Type B pancreatic cell (in vitro differentiated cells): ENCODE measurements around the gene FLNB. TPM values are rescaled to one million over a fixed set of nuclear protein-coding genes. Genes with fewer than 3 reads are reported as not detected.

Source experiments
- DNase-seq: peaks from one replicate; pipeline ENCODE4 v3.0.0; 2021; ENCODE audit warnings: mixed read lengths; ENCODE audit not compliant: unreplicated experiment; ENCODE audit errors: extremely low spot score
- H3K27ac Mint-ChIP-seq: 2 replicates; pipeline ENCODE4 v1.8.0; 2021; ENCODE audit warnings: mild to moderate bottlenecking, mixed read lengths
- H3K27me3 Mint-ChIP-seq: 2 replicates; pipeline ENCODE4 v1.8.0; 2021; ENCODE audit warnings: mixed read lengths
- H3K36me3 Mint-ChIP-seq: 2 replicates; pipeline ENCODE4 v1.8.0; 2021; ENCODE audit warnings: mixed read lengths
- H3K4me1 Mint-ChIP-seq: one replicate; pipeline ENCODE4 v1.8.0; 2021; ENCODE audit warnings: mixed read lengths; ENCODE audit not compliant: unreplicated experiment
- H3K4me3 Mint-ChIP-seq: 2 replicates; pipeline ENCODE4 v1.8.0; 2021; ENCODE audit warnings: mild to moderate bottlenecking, mixed read lengths
- H3K9me3 Mint-ChIP-seq: 2 replicates; pipeline ENCODE4 v1.8.0; 2021; ENCODE audit warnings: mixed read lengths
- total RNA-seq: library from RNA; stranded (reverse); gene quantifications from 2 replicates; pipeline ENCODE4 v1.2.1, GENCODE V29; 2021; ENCODE audit warnings: low replicate concordance
- TF ChIP-seq, protein P1 (sequence below): fragments of 200-600 bp; sonication (generic); conservative IDR thresholded peaks from 2 replicates; pipeline ENCODE4 v1.5.0; 2021; ENCODE audit warnings: antibody characterized with exemption, mild to moderate bottlenecking

FLNB gene
- total RNA-seq, 1 donor from 2014 or later = 204 TPM

DNA sequence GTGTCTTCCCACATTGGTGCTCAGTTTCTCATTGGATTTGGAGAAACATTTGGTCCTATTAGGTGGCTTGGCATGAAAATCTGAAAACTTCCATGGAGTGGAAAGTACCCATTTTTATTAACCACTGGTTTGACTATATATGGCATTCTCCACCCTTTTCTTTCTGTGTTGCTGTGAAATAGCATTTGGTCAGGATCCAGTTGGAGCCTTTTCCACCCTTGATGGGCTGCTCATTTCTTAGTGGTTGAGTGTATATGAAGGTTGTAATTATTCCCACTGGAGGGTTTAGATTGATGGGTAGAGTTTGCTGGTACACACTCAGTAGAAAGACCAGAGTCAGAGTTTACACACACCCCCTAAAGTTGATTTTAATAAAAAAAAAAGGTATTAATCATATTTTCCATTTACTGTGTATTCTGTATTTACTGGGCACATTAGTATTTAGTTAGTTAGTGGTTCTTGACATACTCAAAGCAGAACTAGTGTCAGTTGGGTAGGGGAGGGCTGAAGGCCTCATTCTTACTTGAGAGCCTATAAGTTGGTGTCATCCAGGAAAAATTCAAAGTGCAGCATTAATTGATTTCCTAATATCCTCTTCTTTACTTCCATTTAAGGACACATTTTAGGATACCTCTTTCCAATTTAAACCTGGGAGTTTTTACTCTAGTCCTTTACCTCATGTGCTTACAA is 69.5 kb downstream of the FLNB start:
- DNase-seq = no peak
- Mint-ChIP-seq H3K27ac (no peak overlapping the region), H3K4me3 (no peak overlapping the region), H3K4me1 (peaks cover 32% of the 10 kb centered on the region), H3K27me3 (no peaks in the 10 kb centered on the region), H3K9me3 (no peaks in the 10 kb centered on the region), H3K36me3 (peaks cover 39% of the 10 kb centered on the region)
- TF ChIP-seq, protein P1, sequence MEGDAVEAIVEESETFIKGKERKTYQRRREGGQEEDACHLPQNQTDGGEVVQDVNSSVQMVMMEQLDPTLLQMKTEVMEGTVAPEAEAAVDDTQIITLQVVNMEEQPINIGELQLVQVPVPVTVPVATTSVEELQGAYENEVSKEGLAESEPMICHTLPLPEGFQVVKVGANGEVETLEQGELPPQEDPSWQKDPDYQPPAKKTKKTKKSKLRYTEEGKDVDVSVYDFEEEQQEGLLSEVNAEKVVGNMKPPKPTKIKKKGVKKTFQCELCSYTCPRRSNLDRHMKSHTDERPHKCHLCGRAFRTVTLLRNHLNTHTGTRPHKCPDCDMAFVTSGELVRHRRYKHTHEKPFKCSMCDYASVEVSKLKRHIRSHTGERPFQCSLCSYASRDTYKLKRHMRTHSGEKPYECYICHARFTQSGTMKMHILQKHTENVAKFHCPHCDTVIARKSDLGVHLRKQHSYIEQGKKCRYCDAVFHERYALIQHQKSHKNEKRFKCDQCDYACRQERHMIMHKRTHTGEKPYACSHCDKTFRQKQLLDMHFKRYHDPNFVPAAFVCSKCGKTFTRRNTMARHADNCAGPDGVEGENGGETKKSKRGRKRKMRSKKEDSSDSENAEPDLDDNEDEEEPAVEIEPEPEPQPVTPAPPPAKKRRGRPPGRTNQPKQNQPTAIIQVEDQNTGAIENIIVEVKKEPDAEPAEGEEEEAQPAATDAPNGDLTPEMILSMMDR = no peak

DNA sequence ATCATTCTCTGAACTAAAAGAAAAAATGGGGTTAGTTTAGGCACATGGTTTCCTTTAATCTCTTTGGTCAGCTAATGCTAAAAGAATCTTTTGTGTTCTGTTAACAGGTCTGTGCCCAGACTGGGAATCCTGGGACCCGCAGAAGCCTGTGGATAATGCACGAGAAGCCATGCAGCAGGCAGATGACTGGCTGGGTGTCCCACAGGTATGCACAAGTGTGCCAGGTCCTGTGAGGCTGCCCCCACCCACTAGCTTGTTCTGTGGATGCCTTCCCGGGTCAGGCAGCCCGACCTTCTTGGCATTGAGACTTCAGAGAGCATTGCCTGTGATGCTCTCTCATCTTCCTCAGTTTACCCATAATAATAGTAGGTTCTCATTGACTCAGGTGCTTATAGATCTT is 70.4 kb downstream of the FLNB start:
- Mint-ChIP-seq H3K27ac (no peak overlapping the region), H3K4me3 (no peak overlapping the region), H3K27me3 (no peaks in the 10 kb centered on the region), H3K9me3 (no peaks in the 10 kb centered on the region), H3K4me1 (peaks cover 28% of the 10 kb centered on the region), H3K36me3 (peaks cover 41% of the 10 kb centered on the region)
- TF ChIP-seq, protein P1 = no peak
- no peak for DNase-seq

DNA sequence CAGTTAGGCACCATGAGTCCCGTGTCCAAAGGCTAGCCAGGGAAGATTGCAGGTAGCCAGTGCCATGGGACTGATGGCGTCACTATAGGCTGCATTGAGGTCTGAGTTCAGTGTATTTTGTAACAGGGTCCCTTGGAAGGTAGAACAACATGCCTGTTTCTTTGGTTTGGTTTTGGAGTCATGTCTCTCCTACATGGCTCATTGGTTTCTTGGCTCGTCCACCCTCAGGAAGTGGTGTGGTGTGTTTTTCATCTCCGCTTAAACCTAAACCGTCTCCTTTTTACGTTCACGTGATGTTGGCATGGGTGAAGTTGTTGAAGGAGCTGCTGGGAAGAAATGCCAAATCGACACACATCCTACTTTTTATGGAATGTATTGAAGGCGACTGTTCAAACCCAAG is 71.6 kb downstream of the FLNB start:
- Mint-ChIP-seq H3K4me1 (peaks cover 27% of the 10 kb centered on the region), H3K4me3 (no peak overlapping the region), H3K36me3 (peaks cover 48% of the 10 kb centered on the region), H3K27me3 (no peaks in the 10 kb centered on the region), H3K9me3 (no peaks in the 10 kb centered on the region), H3K27ac (peak overlapping the region; percentile 39)
- TF ChIP-seq, protein P1 = no peak
- no peak for DNase-seq

DNA sequence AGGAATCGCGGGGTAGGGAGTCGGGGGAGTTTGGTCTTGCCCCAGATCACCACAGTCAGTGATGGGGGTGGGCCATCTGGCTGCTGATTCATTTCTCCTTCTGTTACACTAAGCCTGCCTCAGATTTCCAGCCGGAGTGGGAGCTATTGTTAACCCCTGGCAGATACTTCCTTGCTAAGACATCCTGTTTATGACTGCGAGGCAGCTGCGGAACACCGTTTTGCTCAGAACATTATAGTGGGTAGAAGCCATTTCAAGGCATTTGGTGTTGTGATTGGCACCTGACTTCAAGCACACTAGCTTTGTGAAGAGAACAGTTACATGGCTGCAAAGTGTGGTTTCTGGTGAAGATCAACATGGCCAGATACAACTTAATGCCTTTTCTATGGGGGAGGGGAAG is 73.8 kb downstream of the FLNB start:
- Mint-ChIP-seq H3K4me3 (no peak overlapping the region), H3K4me1 (peaks cover 23% of the 10 kb centered on the region), H3K36me3 (peaks cover 52% of the 10 kb centered on the region), H3K27me3 (no peaks in the 10 kb centered on the region), H3K27ac (peak overlapping the region; percentile 30), H3K9me3 (no peaks in the 10 kb centered on the region)
- DNase-seq = no peak
- TF ChIP-seq, protein P1 = no peak

DNA sequence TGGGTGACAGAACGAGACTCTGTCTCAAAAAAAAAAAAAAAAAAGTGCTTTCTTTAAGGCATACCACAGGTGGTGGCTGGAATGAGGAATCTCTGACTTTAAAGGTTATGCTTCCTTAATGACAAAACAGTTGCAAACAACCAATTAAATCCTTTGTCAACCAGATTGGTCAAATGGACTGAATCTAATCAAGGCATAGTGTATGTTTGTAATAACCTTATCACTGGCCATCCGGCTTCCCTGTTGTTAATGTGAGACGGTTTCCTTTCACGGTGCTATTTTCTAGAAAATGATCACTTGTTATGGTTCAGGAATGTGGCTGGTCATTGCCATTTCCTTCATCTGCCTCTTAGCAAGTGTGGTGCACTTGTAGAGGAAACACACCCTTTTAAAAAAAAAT is 75.9 kb downstream of the FLNB start:
- Mint-ChIP-seq H3K27me3 (no peaks in the 10 kb centered on the region), H3K4me3 (no peak overlapping the region), H3K27ac (peak overlapping the region; percentile 72), H3K36me3 (peaks cover 42% of the 10 kb centered on the region), H3K9me3 (no peaks in the 10 kb centered on the region), H3K4me1 (peaks cover 23% of the 10 kb centered on the region)
- TF ChIP-seq, protein P1 = no peak
- DNase-seq = no peak
